Stomach (tissue), 19 donors: ENCODE data around the gene DMAC2L. TPM values are rescaled to one million over a fixed set of nuclear protein-coding genes. Genes with fewer than 3 reads are reported as not detected.
A peak's percentile ranks its signal among the peaks of the same experiment; 100 is the strongest.

ENCODE experiments used
- DNase-seq, 2 donors: peaks; one replicate each; pipeline versions ENCODE4 v3.0.0 to v3.0.0-alpha.2; 2013 to 2019
- H3K27ac ChIP-seq, 5 donors: fragments of 200-600 bp in 4 of 5; sonication (generic) in 4 of 5; one replicate each; pipeline ENCODE4 v1.5.1; 2013 to 2019; ENCODE audit warnings: mild to moderate bottlenecking in 1 of 5, moderate library complexity in 1 of 5
- H3K27me3 ChIP-seq, 3 donors: fragments of 200-600 bp; sonication (generic); one replicate each; pipeline ENCODE4 v1.5.1; 2017 to 2019; ENCODE audit warnings: mixed run types in 1 of 3
- H3K36me3 ChIP-seq, 4 donors: fragments of 200-600 bp; sonication (generic); 1 replicate in 3 of 4; 2 replicates in 1 of 4; pipeline ENCODE4 v1.5.1; 2016 to 2019
- H3K4me1 ChIP-seq, 4 donors: fragments of 200-600 bp; sonication (generic); one replicate each; pipeline ENCODE4 v1.5.1; 2016 to 2019
- H3K4me3 ChIP-seq, 4 donors: fragments of 200-600 bp; sonication (generic) in 3 of 4; one replicate each; pipeline ENCODE4 v1.5.1; 2016 to 2019; ENCODE audit warnings: mild to moderate bottlenecking in 1 of 4
- H3K9me3 ChIP-seq, 4 donors: fragments of 200-600 bp; sonication (generic); one replicate each; pipeline ENCODE4 v1.5.1; 2016 to 2019
- CTCF ChIP-seq, 7 experiments: fragments of 450-650 bp in 4 of 7; fragments of 200-600 bp in 3 of 7; sonication (generic) in 3 of 7; IDR thresholded peaks; one replicate each; pipeline ENCODE4 v1.5.1; 2016 to 2019; ENCODE audit warnings: antibody characterized with exemption in 7 of 7, control low read depth in 2 of 7, mild to moderate bottlenecking in 1 of 7
- EP300 ChIP-seq: sonication (generic); formaldehyde crosslinking; IDR thresholded peaks from one replicate; pipeline ENCODE4 v1.6.1; 2017; ENCODE audit warnings: antibody characterized with exemption
- POLR2A ChIP-seq, 4 donors: fragments of 450-650 bp; IDR thresholded peaks; one replicate each; pipeline ENCODE4 v1.6.1; 2016; ENCODE audit warnings: antibody characterized with exemption in 4 of 4, control low read depth in 2 of 4, mild to moderate bottlenecking in 1 of 4, moderate library complexity in 1 of 4
- POLR2AphosphoS5 ChIP-seq, 3 donors: sonication (generic); formaldehyde crosslinking; IDR thresholded peaks; one replicate each; pipeline ENCODE4 v1.6.1; 2016; ENCODE audit warnings: antibody characterized with exemption in 3 of 3
- WGBS, 5 donors: extraction: QIAGEN DNeasy Blood & Tissue Kit in 3 of 5; methylation state at CpG; one replicate each; pipeline versions ENCODE4 v1.1.5 to v1.1.7; 2013 to 2018; 5-methylcytosine and 5-hydroxymethylcytosine counted together
- intact Hi-C: fragments of 100-400 bp; cut with DNase I; formaldehyde crosslinking; loops from one replicate; pipeline ENCODE4 v1.15.1; 2023; ENCODE audit warnings: low total_unique reads
- long read RNA-seq, 10 donors: transcript quantifications; one replicate each; lab custom pipeline, GENCODE V29; 2026
- polyA plus RNA-seq, 3 donors: library from polyadenylated mRNA; stranded (reverse); fragments of 200-250 nt; gene quantifications; one replicate each; pipeline ENCODE4 v1.2.3, GENCODE V29; 2013
- total RNA-seq, 5 donors: library from RNA; depleted of rRNA; stranded (reverse); fragments of >200 nt; gene quantifications; one replicate each; pipeline versions ENCODE4 v1.1.0 to v1.2.3, GENCODE V29; 2014 to 2016
- donor health status: healthy with polysubstance abuse.
- donor health status: Bipolar disorder and iron deficiency.
- donor health status: healthy.

Gene DMAC2L
- 10 to 100 TPM in 2 of 5 donors, 1 to 10 TPM in 3; 1.3 to 83.4 (median 9.0) TPM for total RNA-seq
- 10 to 100 TPM; 13.5 to 34.7 (median 18.5) TPM for polyA plus RNA-seq
- long read RNA-seq, donor 1, partial matches to known transcripts = 0 of 1 reads
- long read RNA-seq, donor 1, other reads (novel, unspliced or antisense) = 0 of 1 reads
- long read RNA-seq, donor 2, partial matches to known transcripts = 16 of 18 reads
- long read RNA-seq, donor 2, other reads (novel, unspliced or antisense) = 0 of 18 reads
- long read RNA-seq, donor 3, partial matches to known transcripts = 0 of 1 reads
- long read RNA-seq, donor 3, other reads (novel, unspliced or antisense) = 0 of 1 reads
- long read RNA-seq, donor 4 = 0 reads
- long read RNA-seq, donor 5, partial matches to known transcripts = 0 of 3 reads
- long read RNA-seq, donor 5, other reads (novel, unspliced or antisense) = 0 of 3 reads
- long read RNA-seq, donor 6, transcript ATP5S-207 (5 exons, 2,008 nt) = major isoform, 8 of 41 reads
- long read RNA-seq, donor 6, partial matches to known transcripts = 25 of 41 reads
- long read RNA-seq, donor 6, other reads (novel, unspliced or antisense) = 5 of 41 reads
- long read RNA-seq, donor 7, partial matches to known transcripts = 0 of 2 reads
- long read RNA-seq, donor 7, other reads (novel, unspliced or antisense) = 0 of 2 reads
- long read RNA-seq, donor 8 = 0 reads
- long read RNA-seq, donor 9, partial matches to known transcripts = 0 of 2 reads
- long read RNA-seq, donor 9, other reads (novel, unspliced or antisense) = 0 of 2 reads
- long read RNA-seq, donor 10, partial matches to known transcripts = 0 of 1 reads
- long read RNA-seq, donor 10, other reads (novel, unspliced or antisense) = 0 of 1 reads

- 0% methylated on average over 14 to 83 of the region's 83 CpGs for WGBS, 5 donors
- peak within 1 kb of the TSS; percentile 90 to 98 (median 95) for H3K27ac ChIP-seq
- H3K4me1 ChIP-seq = peaks cover 8 to 26% (median 24%) of the 10 kb centered on the region in 4 donors
- peaks cover 0 to 3% (median 0%) of the 10 kb centered on the region in 4 donors for H3K36me3 ChIP-seq
- TF ChIP-seq CTCF (IDR thresholded peaks at IDR 0.05) = no peak
- TF ChIP-seq POLR2AphosphoS5 (IDR thresholded peaks at IDR 0.05) = peak; percentile 43 to 92 (median 90)
- peak in 2 of 4 donors; percentile 12 to 41 for TF ChIP-seq POLR2A (IDR thresholded peaks at IDR 0.05)
- no peak for TF ChIP-seq EP300
- intact Hi-C loops = loop anchor here (5.0 kb wide), 1 partner anchor 220 kb away; the partner anchor contains the start of gene MAP4K5
- H3K27me3 ChIP-seq = no peaks in the 10 kb centered on the region
- no peaks in the 10 kb centered on the region for H3K9me3 ChIP-seq
- DNase-seq = peak; percentile 94 to 98
- H3K4me3 ChIP-seq = peak within 1 kb of the TSS; percentile 78 to 87 (median 80)
Measured at GRCh38 chr14:50311972-50312733, at the start of gene DMAC2L, which contains the start of gene L2HGDH. TSS of gene DMAC2L (plus strand) at chr14:50312324. CDS start at chr14:50321488, 9,164 bp downstream. TSS of gene L2HGDH (minus strand) at chr14:50312229. CDS start at chr14:50312150, 79 bp downstream.

GRCh38 chr14:50262865-50263264, 49.3 kb upstream of the DMAC2L start:
- intact Hi-C loops = no loop called here
- no peaks in the 10 kb centered on the region for H3K9me3 ChIP-seq
- H3K27me3 ChIP-seq = no peaks in the 10 kb centered on the region
- no peak for DNase-seq
- TF ChIP-seq POLR2AphosphoS5 (IDR thresholded peaks at IDR 0.05) = no peak
- TF ChIP-seq CTCF (IDR thresholded peaks at IDR 0.05) = no peak
- TF ChIP-seq EP300 = no peak
- TF ChIP-seq POLR2A (IDR thresholded peaks at IDR 0.05) = no peak
- H3K36me3 ChIP-seq = peaks cover 0 to 27% (median 5%) of the 10 kb centered on the region in 4 donors
- H3K27ac ChIP-seq = no peak overlapping the region
- no peaks in the 10 kb centered on the region for H3K4me1 ChIP-seq
- H3K4me3 ChIP-seq = no peak overlapping the region
- WGBS, 5 donors = 78 to 85% (median 82%) methylated on average over 2 of the region's 2 CpGs

- 69 to 79% (median 77%) methylated on average over 4 of the region's 4 CpGs for WGBS, 5 donors
- Histone ChIP-seq H3K36me3 (peaks cover 0 to 32% (median 5%) of the 10 kb centered on the region in 4 donors), H3K4me3 (no peak overlapping the region), H3K27ac (no peak overlapping the region), H3K4me1 (no peaks in the 10 kb centered on the region), H3K9me3 (no peaks in the 10 kb centered on the region), H3K27me3 (no peaks in the 10 kb centered on the region)
- intact Hi-C loops = no loop called here
- no peak for TF ChIP-seq POLR2AphosphoS5 (IDR thresholded peaks at IDR 0.05)
- no peak for TF ChIP-seq POLR2A (IDR thresholded peaks at IDR 0.05)
- TF ChIP-seq CTCF (IDR thresholded peaks at IDR 0.05) = no peak
- TF ChIP-seq EP300 = no peak
- DNase-seq = no peak
Measured at GRCh38 chr14:50263321-50263720, 48.8 kb upstream of the DMAC2L start.

- Histone ChIP-seq H3K9me3 (no peaks in the 10 kb centered on the region), H3K27ac (no peak overlapping the region), H3K4me3 (no peak overlapping the region), H3K36me3 (peaks cover 0 to 38% (median 8%) of the 10 kb centered on the region in 4 donors), H3K27me3 (no peaks in the 10 kb centered on the region), H3K4me1 (no peaks in the 10 kb centered on the region)
- TF ChIP-seq EP300 (no peak), POLR2AphosphoS5 (IDR thresholded peaks at IDR 0.05) (no peak), CTCF (IDR thresholded peaks at IDR 0.05) (no peak), POLR2A (IDR thresholded peaks at IDR 0.05) (no peak)
- no peak for DNase-seq
- intact Hi-C loops = no loop called here
Measured at GRCh38 chr14:50265029-50265428, 47.1 kb upstream of the DMAC2L start.
